Thoracic aorta (tissue), 2 donors: ENCODE results near the gene CNOT6L. TPM values are rescaled to one million over a fixed set of nuclear protein-coding genes. Genes with fewer than 3 reads are reported as not detected.
"Not testable (repeated sequence)": the region's sequence is repeated elsewhere in the genome, so short reads cannot be mapped to it uniquely, and the experiment has no call there.

Source experiments
- ATAC-seq: fragments of 150-250 bp; one replicate; pipeline ENCODE4 v1.8.0; 2017; ENCODE audit warnings: low read depth; ENCODE audit not compliant: insufficient number of reproducible peaks, low FRiP score
- DNase-seq: peaks from one replicate; pipeline ENCODE4 v3.0.0-alpha.2; 2020; ENCODE audit warnings: low spot score
- H3K27ac ChIP-seq, 2 donors: fragments of 200-600 bp; sonication (generic); 1 replicate in 1 of 2; 2 replicates in 1 of 2; pipeline ENCODE4 v1.5.1; 2016; ENCODE audit warnings: mild to moderate bottlenecking in 2 of 2, moderate library complexity in 2 of 2
- H3K27me3 ChIP-seq: fragments of 200-600 bp; sonication (generic); replicated peaks from 2 replicates; pipeline ENCODE4 v1.6.0; 2016; ENCODE audit warnings: mild to moderate bottlenecking; ENCODE audit not compliant: insufficient read depth
- H3K36me3 ChIP-seq: fragments of 200-600 bp; sonication (generic); one replicate; pipeline ENCODE4 v1.5.1; 2016
- H3K4me1 ChIP-seq, 2 donors: fragments of 200-600 bp; sonication (generic); 1 replicate in 1 of 2; 2 replicates in 1 of 2; pipeline versions ENCODE4 v1.5.1 to v1.6.0; 2016; ENCODE audit warnings: low read depth in 2 of 2, mild to moderate bottlenecking in 1 of 2; ENCODE audit not compliant: control insufficient read depth in 1 of 2
- H3K4me3 ChIP-seq: fragments of 200-600 bp; sonication (generic); 2 replicates; pipeline ENCODE4 v1.5.1; 2016; ENCODE audit warnings: mild to moderate bottlenecking
- H3K9me3 ChIP-seq: fragments of 200-600 bp; sonication (generic); 2 replicates; pipeline ENCODE4 v1.5.1; 2016
- total RNA-seq, 2 donors: library from RNA; depleted of rRNA; stranded (reverse); fragments of >200 nt; gene quantifications; one replicate each; pipeline versions ENCODE4 v1.1.0 to v1.2.3, GENCODE V29; 2016
- TF ChIP-seq, protein P1 (sequence below): fragments of 200-600 bp; sonication (generic); IDR thresholded peaks from one replicate; pipeline ENCODE4 v1.5.1; 2019; ENCODE audit warnings: antibody characterized with exemption

CNOT6L gene
- total RNA-seq, 2 donors from 2014 or later: 22.9 to 39.9 TPM

DNA sequence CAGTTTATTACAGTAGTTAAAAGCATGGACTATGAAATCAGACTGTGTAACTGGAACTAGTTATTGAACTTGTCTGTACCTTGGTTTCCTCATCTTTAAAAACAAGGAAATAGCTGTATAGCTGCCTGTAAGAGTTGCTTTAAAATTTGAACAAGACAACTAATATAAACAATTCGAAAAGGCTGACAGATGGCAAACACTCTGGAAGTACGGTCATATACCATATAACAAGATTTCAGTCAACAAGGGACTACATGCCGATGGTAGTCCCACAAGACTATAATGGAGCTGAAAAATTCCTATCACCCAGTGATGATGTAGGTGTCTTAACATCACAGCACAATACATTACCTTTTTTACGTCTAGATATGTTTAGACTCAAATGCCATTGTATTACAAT lies 78.7 kb downstream of the CNOT6L start:
- DNase-seq (no peak), ATAC-seq (no peak)
- peaks cover 0 to 4% of the 10 kb centered on the region in 2 donors for H3K4me1 ChIP-seq
- no peak overlapping the region for H3K27ac ChIP-seq
- H3K4me3 ChIP-seq: no peak overlapping the region
- no peaks in the 10 kb centered on the region for H3K27me3 ChIP-seq
- TF ChIP-seq, protein P1, sequence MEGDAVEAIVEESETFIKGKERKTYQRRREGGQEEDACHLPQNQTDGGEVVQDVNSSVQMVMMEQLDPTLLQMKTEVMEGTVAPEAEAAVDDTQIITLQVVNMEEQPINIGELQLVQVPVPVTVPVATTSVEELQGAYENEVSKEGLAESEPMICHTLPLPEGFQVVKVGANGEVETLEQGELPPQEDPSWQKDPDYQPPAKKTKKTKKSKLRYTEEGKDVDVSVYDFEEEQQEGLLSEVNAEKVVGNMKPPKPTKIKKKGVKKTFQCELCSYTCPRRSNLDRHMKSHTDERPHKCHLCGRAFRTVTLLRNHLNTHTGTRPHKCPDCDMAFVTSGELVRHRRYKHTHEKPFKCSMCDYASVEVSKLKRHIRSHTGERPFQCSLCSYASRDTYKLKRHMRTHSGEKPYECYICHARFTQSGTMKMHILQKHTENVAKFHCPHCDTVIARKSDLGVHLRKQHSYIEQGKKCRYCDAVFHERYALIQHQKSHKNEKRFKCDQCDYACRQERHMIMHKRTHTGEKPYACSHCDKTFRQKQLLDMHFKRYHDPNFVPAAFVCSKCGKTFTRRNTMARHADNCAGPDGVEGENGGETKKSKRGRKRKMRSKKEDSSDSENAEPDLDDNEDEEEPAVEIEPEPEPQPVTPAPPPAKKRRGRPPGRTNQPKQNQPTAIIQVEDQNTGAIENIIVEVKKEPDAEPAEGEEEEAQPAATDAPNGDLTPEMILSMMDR: no peak
- H3K9me3 ChIP-seq: no peaks in the 10 kb centered on the region
- no peaks in the 10 kb centered on the region for H3K36me3 ChIP-seq

DNA sequence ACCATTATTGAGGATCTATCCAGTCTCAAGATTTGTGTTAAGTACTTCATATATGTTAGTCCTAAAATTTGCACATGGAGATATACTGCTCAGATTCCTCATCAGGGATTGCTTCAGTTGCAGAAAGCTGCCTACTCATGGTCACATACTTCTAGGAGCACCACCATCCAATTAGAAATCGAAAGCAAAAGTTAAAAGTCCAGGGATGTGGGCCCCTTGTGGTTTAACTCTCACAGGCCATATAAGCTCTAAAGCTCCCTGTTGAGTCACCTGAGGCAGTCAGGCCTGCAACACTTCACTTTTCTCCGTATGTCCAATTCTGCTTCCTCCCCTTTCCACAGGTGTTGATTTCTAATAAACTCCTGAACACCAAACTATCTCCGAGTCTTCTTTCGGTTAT lies 84.2 kb downstream of the CNOT6L start:
- DNase-seq: no peak
- H3K27ac ChIP-seq: no peak overlapping the region
- no peak overlapping the region for H3K4me3 ChIP-seq
- no peak for ATAC-seq
- no peaks in the 10 kb centered on the region for H3K9me3 ChIP-seq
- H3K4me1 ChIP-seq: no peaks in the 10 kb centered on the region
- no peaks in the 10 kb centered on the region for H3K27me3 ChIP-seq
- TF ChIP-seq, protein P1: no peak
- no peaks in the 10 kb centered on the region for H3K36me3 ChIP-seq

DNA sequence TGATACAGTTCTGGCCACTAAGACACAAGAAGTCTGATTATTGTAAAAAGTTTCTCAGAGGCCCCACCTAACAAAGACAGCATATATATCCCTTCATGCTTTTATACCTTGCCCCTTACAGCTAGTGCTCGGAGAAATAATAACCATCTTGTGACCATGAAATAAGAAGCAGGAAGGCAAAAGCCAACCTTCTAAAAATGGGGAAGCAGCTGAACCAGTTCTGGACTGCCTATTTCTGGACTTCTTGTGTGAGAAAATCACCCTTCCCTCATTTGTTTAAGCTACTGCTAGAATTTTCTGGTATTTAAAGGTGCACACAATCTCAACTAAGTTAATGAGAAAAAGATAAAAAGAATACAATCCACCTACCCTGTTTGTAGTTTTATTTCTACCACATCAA lies 87.5 kb downstream of the CNOT6L start:
- TF ChIP-seq, protein P1: no peak
- Histone ChIP-seq H3K9me3 (no peaks in the 10 kb centered on the region), H3K36me3 (peaks cover 7% of the 10 kb centered on the region), H3K27ac (no peak overlapping the region), H3K4me1 (no peaks in the 10 kb centered on the region), H3K27me3 (no peaks in the 10 kb centered on the region), H3K4me3 (no peak overlapping the region)
- DNase-seq (no peak), ATAC-seq (no peak)

DNA sequence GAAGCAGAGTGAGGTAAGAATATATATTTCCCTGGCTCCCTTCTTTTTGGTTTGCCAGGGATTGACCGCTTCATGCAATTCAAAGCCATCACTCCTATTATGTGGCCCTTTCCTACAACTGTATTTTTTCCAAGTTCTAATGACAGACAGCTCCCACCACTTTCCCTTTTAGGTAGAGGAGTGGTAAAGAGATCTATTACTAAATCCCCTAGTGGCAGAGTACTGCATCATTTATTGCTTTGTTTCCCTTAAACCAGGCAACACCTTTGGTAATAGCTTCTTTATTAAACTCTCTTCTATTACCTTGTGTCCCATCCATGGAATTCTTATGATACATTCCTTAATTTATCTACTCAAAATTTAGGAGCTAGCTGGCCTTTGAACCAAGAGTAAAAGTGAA lies 90.7 kb downstream of the CNOT6L start:
- Histone ChIP-seq H3K36me3 (peaks cover 7% of the 10 kb centered on the region), H3K27me3 (no peaks in the 10 kb centered on the region), H3K27ac (no peak overlapping the region), H3K4me3 (no peak overlapping the region), H3K4me1 (no peaks in the 10 kb centered on the region), H3K9me3 (no peaks in the 10 kb centered on the region)
- ATAC-seq (no peak), DNase-seq (no peak)
- TF ChIP-seq, protein P1: no peak

DNA sequence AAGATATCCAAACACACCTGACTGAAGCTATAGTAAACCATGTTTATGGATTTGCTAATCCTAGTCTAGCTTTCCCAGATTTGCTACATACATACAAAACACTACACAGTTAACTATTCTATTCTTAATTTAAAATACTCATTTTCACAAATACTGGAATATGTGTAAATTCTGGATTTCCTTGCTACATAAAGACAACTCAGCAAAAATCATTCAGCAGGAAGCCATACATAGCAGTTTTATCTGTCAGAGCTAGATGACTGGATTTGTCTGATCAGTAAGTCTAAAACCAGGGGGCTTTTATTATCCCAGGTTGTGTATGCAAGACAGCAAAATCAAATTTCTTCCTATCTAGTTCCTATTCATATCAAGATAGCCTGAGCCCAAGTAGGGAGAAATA lies 98.1 kb downstream of the CNOT6L start:
- H3K9me3 ChIP-seq: no peaks in the 10 kb centered on the region

DNA sequence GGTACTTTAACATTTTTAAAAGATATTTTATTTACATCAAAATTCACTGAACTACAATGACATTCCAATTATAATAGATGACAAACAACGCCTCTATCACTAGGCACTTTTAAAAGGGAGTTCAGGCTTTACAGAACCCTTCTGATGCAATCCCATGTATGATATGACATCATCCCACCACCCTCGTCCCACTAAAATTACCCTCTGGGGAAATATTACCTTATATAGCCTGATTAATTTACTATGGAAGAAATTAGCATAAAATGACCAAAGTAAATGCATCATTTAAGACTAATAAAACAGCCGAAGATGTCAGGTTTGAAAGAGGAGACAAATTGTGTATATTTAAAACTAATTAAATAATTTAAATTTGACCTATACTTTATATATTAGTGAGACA lies 100.7 kb downstream of the CNOT6L start:
- H3K9me3 ChIP-seq, H3K4me3 ChIP-seq, H3K4me1 ChIP-seq, H3K27ac ChIP-seq, DNase-seq, H3K36me3 ChIP-seq, ATAC-seq, H3K27me3 ChIP-seq: not testable (repeated sequence)

More for the DNA sequence above, 98.1 kb downstream of the CNOT6L start:
- H3K27ac ChIP-seq: no peak overlapping the region
- DNase-seq (no peak), ATAC-seq (no peak)
- H3K4me1 ChIP-seq: no peaks in the 10 kb centered on the region
- H3K27me3 ChIP-seq: no peaks in the 10 kb centered on the region
- no peak overlapping the region for H3K4me3 ChIP-seq
- TF ChIP-seq, protein P1: no peak
- H3K36me3 ChIP-seq: peaks cover 4% of the 10 kb centered on the region
